ENCODE data around the gene SLC9A9. TPM values are rescaled to one million over a fixed set of nuclear protein-coding genes. Genes with fewer than 3 reads are reported as not detected.

SLC9A9 gene
- total RNA-seq, 1 donor, result 3.5 TPM

GRCh38 chr3:143358155-143358792 is 490.0 kb downstream of the SLC9A9 start:
- H3K4me3 ChIP-seq (ENCODE audit: low read depth, low read length), result no peak overlapping the region
- no peak for TF ChIP-seq CTCF (IDR thresholded peaks at IDR 0.05; ENCODE audit: insufficient read depth, low read depth, low read length)
- DNase-seq (ENCODE audit: low read depth), result no peak

- no peak for DNase-seq (ENCODE audit: low read depth)
- no peak for TF ChIP-seq CTCF (IDR thresholded peaks at IDR 0.05; ENCODE audit: insufficient read depth, low read depth, low read length)
- H3K4me3 ChIP-seq (ENCODE audit: low read depth, low read length), result no peak overlapping the region
Observed at GRCh38 chr3:143357700-143358099, 490.6 kb downstream of the SLC9A9 start.

- no peak for DNase-seq (ENCODE audit: low read depth)
- no peak for TF ChIP-seq CTCF (IDR thresholded peaks at IDR 0.05; ENCODE audit: insufficient read depth, low read depth, low read length)
- H3K4me3 ChIP-seq (ENCODE audit: low read depth, low read length), result no peak overlapping the region
Observed at GRCh38 chr3:143356839-143357238, 491.4 kb downstream of the SLC9A9 start.

- TF ChIP-seq CTCF (IDR thresholded peaks at IDR 0.05; ENCODE audit: insufficient read depth, low read depth, low read length), result no peak
Observed at GRCh38 chr3:143354342-143354741, 493.9 kb downstream of the SLC9A9 start.

GRCh38 chr3:143352850-143353550 is 495.3 kb downstream of the SLC9A9 start:
- DNase-seq (ENCODE audit: low read depth), result no peak

More at GRCh38 chr3:143354342-143354741, 493.9 kb downstream of the SLC9A9 start:
- no peak for DNase-seq (ENCODE audit: low read depth)
- H3K4me3 ChIP-seq (ENCODE audit: low read depth, low read length), result no peak overlapping the region

GRCh38 chr3:143351895-143352608 is 496.2 kb downstream of the SLC9A9 start:
- peak; percentile 48 for DNase-seq (ENCODE audit: low read depth)
- no peak for TF ChIP-seq CTCF (IDR thresholded peaks at IDR 0.05; ENCODE audit: insufficient read depth, low read depth, low read length)
- H3K4me3 ChIP-seq (ENCODE audit: low read depth, low read length), result no peak overlapping the region

More at GRCh38 chr3:143352850-143353550, 495.3 kb downstream of the SLC9A9 start:
- TF ChIP-seq CTCF (IDR thresholded peaks at IDR 0.05; ENCODE audit: insufficient read depth, low read depth, low read length), result no peak
- H3K4me3 ChIP-seq (ENCODE audit: low read depth, low read length), result no peak overlapping the region
